ENCODE results near the gene COL6A2. TPM values are rescaled to one million over a fixed set of nuclear protein-coding genes. Genes with fewer than 3 reads are reported as not detected.
A peak's percentile ranks its signal among the peaks of the same experiment; 100 is the strongest.

Gene COL6A2
- total and polyA plus RNA-seq, 2 experiments from 2014 or later, result 509 to 832 TPM

DNA sequence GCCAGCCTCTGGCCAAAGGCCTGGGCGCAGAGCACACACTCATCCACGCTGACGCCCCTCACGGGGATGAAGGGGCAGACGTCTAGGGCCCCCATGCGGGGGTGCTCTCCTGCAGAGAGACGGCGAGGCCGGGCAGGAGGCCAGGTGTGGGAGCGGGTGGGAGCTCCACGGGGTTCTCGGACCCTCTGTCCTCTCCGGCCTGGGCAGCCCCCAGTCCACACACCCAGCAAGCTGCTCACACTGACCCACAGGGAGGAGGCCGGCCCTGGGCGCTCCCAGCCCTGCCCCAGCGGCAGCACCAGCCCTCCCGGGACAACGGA is 55.0 kb downstream of the COL6A2 start:
- peaks cover 5% of the 10 kb centered on the region for H3K4me1 ChIP-seq (ENCODE audit: insufficient read depth)
- H4K20me1 ChIP-seq (ENCODE audit: insufficient read depth, poor library complexity, severe bottlenecking), result no peaks in the 10 kb centered on the region
- TF ChIP-seq, protein P1, sequence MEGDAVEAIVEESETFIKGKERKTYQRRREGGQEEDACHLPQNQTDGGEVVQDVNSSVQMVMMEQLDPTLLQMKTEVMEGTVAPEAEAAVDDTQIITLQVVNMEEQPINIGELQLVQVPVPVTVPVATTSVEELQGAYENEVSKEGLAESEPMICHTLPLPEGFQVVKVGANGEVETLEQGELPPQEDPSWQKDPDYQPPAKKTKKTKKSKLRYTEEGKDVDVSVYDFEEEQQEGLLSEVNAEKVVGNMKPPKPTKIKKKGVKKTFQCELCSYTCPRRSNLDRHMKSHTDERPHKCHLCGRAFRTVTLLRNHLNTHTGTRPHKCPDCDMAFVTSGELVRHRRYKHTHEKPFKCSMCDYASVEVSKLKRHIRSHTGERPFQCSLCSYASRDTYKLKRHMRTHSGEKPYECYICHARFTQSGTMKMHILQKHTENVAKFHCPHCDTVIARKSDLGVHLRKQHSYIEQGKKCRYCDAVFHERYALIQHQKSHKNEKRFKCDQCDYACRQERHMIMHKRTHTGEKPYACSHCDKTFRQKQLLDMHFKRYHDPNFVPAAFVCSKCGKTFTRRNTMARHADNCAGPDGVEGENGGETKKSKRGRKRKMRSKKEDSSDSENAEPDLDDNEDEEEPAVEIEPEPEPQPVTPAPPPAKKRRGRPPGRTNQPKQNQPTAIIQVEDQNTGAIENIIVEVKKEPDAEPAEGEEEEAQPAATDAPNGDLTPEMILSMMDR (IDR thresholded peaks at IDR 0.05; ENCODE audit: poor library complexity), result no peak
- TF ChIP-seq EZH2 (IDR thresholded peaks at IDR 0.05; ENCODE audit: borderline replicate concordance) (no peak), EZH2phosphoT487 (IDR thresholded peaks at IDR 0.05; ENCODE audit: low read depth, severe bottlenecking, unreplicated experiment) (no peak)
- no peak overlapping the region for H3K27ac ChIP-seq
- no peak overlapping the region for H3K4me3 ChIP-seq
- H2AFZ ChIP-seq, result no peak overlapping the region
- H3K27me3 ChIP-seq, result no peaks in the 10 kb centered on the region
- no peak for DNase-seq (ENCODE audit: low spot score)
- peak overlapping the region; percentile 80 for H3K4me2 ChIP-seq
- no peaks in the 10 kb centered on the region for H3K79me2 ChIP-seq
- no peaks in the 10 kb centered on the region for H3K36me3 ChIP-seq (replicated peaks; ENCODE audit: insufficient read depth, low read depth)
- H3K9me3 ChIP-seq (ENCODE audit: low read depth), result no peaks in the 10 kb centered on the region
- H3K9me2 ChIP-seq (replicated peaks; ENCODE audit: insufficient read depth), result no peaks in the 10 kb centered on the region
- WGBS (ENCODE audit: low lambda C conversion rate, missing lambda C conversion rate), result 41% methylated on average over 11 of the region's 18 CpGs

DNA sequence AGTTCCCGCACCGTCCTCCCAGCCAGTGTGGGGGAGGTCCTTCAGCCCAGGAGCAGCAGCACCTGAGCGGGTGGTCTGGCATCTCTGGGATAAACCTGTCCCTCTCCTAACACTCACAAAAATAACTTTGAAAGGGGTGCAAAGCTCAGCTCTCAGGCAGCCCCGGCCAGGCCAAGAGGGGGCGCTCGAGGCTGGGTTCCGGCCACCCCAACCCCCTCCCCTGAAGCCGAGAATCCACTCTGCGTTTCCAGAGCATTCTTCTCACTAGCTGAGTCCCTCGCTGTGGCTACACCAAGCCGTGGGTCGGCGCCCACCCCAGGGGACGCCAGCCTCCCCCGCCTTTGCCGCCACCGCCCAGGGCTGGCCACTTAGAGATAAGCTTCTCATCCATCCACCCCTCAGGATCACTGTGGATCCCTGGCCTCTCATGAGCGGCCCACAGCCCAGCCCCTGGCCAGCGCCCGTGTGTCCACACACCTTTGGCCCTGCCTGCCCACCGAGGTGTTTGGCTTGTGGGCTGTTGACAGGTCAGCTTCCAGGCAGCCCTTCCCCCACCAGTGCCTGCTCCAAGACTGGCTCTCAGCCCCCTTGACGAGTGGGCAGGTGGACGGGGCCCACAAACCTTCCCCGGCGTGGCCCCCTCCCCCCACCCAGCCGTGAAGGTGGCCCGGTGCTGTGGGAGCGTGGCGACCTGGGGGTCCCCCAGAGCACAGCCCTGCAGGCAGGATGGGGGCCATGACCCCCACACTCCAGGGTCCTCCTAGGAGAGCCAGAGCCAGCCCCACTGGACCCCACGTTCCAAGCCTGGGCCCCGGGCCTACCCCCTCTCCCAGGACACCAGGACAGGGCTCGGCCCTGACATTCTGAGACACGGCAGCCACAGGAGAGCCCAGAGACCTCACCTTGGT is 55.6 kb downstream of the COL6A2 start:
- no peaks in the 10 kb centered on the region for H3K9me2 ChIP-seq (replicated peaks; ENCODE audit: insufficient read depth)
- H3K9me3 ChIP-seq (ENCODE audit: low read depth), result no peaks in the 10 kb centered on the region
- H4K20me1 ChIP-seq (ENCODE audit: insufficient read depth, poor library complexity, severe bottlenecking), result no peaks in the 10 kb centered on the region
- peaks cover 5% of the 10 kb centered on the region for H3K4me1 ChIP-seq (ENCODE audit: insufficient read depth)
- TF ChIP-seq EZH2 (IDR thresholded peaks at IDR 0.05; ENCODE audit: borderline replicate concordance), result no peak
- TF ChIP-seq, protein P1 (IDR thresholded peaks at IDR 0.05; ENCODE audit: poor library complexity), result peak; percentile 79
- peak; percentile 82 for DNase-seq (ENCODE audit: low spot score)
- WGBS (ENCODE audit: low lambda C conversion rate, missing lambda C conversion rate), result 28% methylated on average over 19 of the region's 33 CpGs
- no peaks in the 10 kb centered on the region for H3K27me3 ChIP-seq
- H3K4me2 ChIP-seq, result peak overlapping the region; percentile 80
- H2AFZ ChIP-seq, result peak overlapping the region; percentile 66
- H3K4me3 ChIP-seq, result no peak overlapping the region
- H3K36me3 ChIP-seq (replicated peaks; ENCODE audit: insufficient read depth, low read depth), result no peaks in the 10 kb centered on the region
- no peaks in the 10 kb centered on the region for H3K79me2 ChIP-seq
- peak overlapping the region; percentile 69 for H3K27ac ChIP-seq

- H3K36me3 ChIP-seq (replicated peaks; ENCODE audit: insufficient read depth, low read depth), result no peaks in the 10 kb centered on the region
- 96% methylated on average over 31 of the region's 39 CpGs for WGBS (ENCODE audit: low lambda C conversion rate, missing lambda C conversion rate)
- peak overlapping the region; percentile 80 for H3K4me2 ChIP-seq
- H3K27me3 ChIP-seq, result no peaks in the 10 kb centered on the region
- H3K79me2 ChIP-seq, result no peaks in the 10 kb centered on the region
- no peaks in the 10 kb centered on the region for H3K9me3 ChIP-seq (ENCODE audit: low read depth)
- DNase-seq (ENCODE audit: low spot score), result peak; percentile 10
- H4K20me1 ChIP-seq (ENCODE audit: insufficient read depth, poor library complexity, severe bottlenecking), result no peaks in the 10 kb centered on the region
- TF ChIP-seq, protein P1 (IDR thresholded peaks at IDR 0.05; ENCODE audit: poor library complexity), result no peak
- no peak for TF ChIP-seq EZH2 (IDR thresholded peaks at IDR 0.05; ENCODE audit: borderline replicate concordance)
- no peak for TF ChIP-seq EZH2phosphoT487 (IDR thresholded peaks at IDR 0.05; ENCODE audit: low read depth, severe bottlenecking, unreplicated experiment)
- H3K27ac ChIP-seq, result no peak overlapping the region
- no peak overlapping the region for H2AFZ ChIP-seq
- H3K4me3 ChIP-seq, result no peak overlapping the region
- H3K9me2 ChIP-seq (replicated peaks; ENCODE audit: insufficient read depth), result no peaks in the 10 kb centered on the region
- peaks cover 5% of the 10 kb centered on the region for H3K4me1 ChIP-seq (ENCODE audit: insufficient read depth)
These were observed 56.4 kb downstream of the COL6A2 start for GRCh38 chr21:46154155-46154954.
